Stimulated activated CD4-positive, alpha-beta T cell treated with anti-CD3 and anti-CD28 coated beads, Interleukin-15, amount 100 ng/mL, for 24 hours (primary cell): ENCODE results near the gene SCAMP5.
A peak's percentile ranks its signal among the peaks of the same experiment; 100 is the strongest.

Experiments
- DNase-seq: peaks from one replicate; pipeline ENCODE4 v3.0.0-alpha.2; 2020

The SCAMP5 gene

GRCh38 chr15:75049392-75049791, 54.0 kb downstream of the SCAMP5 start:
- DNase-seq, result no peak

- DNase-seq, result no peak
Observed at GRCh38 chr15:75050283-75050682, 54.9 kb downstream of the SCAMP5 start.

DNA sequence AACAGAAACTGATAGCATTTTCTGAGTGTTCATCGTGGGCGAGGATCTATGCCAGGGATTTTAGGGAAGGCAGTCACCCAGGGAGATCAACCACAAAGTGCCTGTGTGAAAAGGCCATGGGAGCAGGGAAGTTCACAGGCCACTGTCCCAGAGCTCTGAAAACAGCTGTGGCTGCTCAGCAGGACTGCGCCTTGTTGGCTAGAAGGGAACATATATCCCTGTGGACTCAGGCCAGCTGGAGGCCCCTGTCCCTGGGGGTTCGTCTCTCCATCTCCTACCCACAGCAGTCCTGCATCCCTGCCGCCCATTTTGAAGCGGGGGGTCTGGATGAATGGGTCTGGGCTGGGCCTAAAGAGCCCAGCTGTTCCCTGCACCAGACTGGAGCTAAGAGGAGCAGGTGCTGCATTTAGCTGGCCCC, 55.8 kb downstream of the SCAMP5 start:
- no peak for DNase-seq

DNA sequence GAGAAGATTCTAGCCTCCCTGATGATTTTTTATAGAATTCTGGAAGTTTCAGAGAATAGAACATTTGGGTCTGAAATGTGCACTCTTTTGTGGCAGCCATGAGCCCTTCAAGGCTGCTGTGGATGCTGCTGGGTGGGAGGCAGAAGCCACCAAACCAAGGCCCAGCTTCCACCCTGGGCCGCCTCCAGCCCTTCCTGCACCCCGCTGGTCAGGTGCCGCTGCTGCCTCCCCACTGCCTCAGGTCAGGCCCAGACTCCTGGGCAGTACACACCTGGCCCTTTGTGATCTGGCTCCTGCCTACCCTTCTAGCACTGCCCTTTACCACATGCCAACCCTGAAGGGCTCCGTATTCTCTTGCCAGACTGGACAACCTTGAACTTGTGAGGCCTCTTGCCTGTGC, 56.3 kb downstream of the SCAMP5 start:
- no peak for DNase-seq

DNA sequence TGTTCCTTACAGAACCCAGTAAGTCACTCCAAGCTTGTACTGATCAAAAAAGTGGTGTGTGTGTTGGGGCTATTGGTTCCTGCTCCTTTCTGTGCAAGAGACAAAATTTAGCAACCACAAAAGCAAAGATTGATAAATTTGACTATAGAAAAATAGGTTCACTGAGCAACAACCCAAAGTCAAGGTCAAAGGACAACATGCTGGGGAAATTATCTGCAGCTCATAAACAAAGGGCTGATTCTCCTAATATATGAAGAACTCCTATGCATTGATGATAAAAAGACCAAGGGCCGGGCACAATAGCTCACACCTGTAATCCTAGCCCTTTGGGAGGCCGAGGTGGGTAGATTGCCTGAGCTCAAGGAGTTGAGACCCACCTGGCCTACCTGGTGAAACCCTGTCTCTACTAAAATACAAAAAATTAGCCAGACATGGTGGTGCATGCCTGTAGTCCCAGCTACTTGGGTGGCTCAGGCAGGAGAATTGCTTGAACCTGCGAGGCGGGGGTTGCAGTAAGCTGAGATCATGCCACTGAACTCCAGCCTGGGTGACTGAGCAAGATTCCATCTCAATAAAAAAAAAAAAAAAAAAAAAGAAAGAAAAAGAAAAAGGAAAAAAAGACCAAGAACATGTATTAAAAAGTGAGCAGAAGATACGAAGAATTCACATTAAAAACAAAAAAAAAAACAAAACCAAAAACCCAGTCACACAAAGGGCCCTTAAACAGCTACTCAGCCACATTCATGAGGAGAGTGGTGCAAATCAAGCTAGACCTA, 57.8 kb downstream of the SCAMP5 start:
- DNase-seq, result no peak

GRCh38 chr15:75053748-75054125, 58.4 kb downstream of the SCAMP5 start:
- DNase-seq, result no peak

- DNase-seq, result no peak
Observed at GRCh38 chr15:75054172-75054897, 59.0 kb downstream of the SCAMP5 start.

DNA sequence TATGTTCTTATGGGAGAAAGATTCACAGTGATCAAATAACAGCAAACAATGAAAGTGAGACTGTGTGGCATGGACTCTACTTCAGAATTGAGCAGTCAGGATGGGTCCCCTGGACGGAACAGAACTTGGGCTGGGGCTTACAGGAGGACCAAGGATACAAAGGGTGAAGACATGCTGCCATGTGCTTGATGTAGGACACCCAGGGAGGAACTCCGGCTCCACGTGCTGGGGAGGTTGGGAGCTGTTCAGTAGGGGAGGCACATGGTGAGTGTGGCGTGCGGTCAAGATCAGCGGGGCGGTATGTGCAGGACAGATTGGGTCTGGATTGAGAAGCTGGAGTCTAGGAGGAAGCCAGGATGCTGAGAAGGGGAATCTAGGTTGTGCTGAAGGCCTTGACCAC, 60.7 kb downstream of the SCAMP5 start:
- no peak for DNase-seq

GRCh38 chr15:75058127-75058905, 63.0 kb downstream of the SCAMP5 start:
- no peak for DNase-seq

- DNase-seq, result no peak
Observed at GRCh38 chr15:75059607-75060006, 64.2 kb downstream of the SCAMP5 start.

- no peak for DNase-seq
Observed at GRCh38 chr15:75061272-75061671, 65.9 kb downstream of the SCAMP5 start.

GRCh38 chr15:75062706-75063105, 67.3 kb downstream of the SCAMP5 start:
- DNase-seq, result no peak

DNA sequence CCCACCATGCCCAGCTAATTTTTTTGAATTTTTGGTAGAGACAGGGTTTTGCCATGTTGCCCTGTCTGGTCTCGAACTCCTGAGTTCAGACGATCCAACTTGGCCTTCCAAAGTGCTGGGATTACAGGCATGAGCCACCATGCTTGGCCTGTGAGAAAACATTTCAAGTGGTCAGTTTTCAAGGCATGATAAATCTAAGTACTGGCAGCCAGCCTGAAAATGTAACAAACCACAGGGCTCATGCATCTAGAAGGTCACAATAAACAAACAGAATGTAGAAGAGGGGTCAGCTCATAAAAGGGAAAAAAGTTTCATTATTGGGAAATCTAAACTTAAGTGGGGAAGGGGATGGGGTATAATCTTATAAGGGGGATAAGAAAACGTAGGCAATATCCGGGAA, 68.0 kb downstream of the SCAMP5 start:
- DNase-seq, result no peak

DNA sequence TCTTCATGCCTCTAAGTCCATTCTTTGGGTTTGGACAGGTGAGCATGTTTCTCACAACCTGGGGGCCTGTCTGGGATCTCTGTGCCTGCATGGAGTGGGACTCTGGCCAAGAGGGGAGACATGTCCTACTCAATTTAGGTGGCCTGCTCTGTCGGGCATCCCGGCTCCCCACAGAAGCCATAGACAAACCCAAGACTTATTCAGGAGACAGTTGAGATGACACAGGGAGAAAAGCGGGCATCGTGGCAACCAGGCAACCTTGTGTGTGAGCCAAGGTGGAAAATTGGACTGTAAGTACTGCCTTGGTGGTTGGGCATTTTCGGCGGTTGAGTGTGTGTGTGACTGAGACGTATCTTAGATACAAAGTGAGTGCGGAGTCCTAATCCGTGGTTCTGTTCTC, 68.5 kb downstream of the SCAMP5 start:
- DNase-seq, result no peak

- DNase-seq, result no peak
Observed at GRCh38 chr15:75064846-75065245, 69.5 kb downstream of the SCAMP5 start.

- DNase-seq, result no peak
Observed at GRCh38 chr15:75065467-75065850, 70.1 kb downstream of the SCAMP5 start.

DNA sequence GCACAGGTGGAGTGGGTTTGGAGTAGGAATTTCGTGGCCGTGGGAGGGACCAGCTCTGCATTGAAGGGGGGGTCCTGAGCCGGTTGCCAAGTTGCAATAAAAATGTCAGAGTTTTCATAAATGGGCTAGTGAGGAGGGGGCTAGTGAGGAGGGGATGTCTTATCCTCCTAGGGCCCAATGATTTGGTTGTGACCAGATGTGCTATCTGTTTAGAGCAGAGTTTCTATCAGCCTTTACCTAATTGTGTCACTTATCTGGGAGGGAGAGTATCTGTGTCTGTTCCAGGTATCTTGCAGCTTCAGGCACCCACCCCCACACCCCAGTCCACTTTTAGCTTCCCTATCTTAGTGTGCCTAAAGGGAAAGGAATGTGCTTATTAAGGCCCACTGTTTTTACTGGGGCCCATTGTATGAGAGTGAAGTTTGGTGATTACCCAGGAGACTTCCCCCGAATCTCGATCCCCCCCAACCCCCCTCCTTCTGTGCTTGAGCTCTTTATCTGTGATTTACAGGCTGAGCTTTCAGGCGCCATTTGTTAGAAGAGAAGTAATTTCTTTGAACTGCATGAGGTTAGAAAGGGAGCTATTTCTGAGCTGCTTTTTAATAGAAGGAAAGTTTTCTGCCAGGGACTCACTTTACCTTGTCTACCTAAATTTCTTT, 70.6 kb downstream of the SCAMP5 start:
- DNase-seq, result no peak

GRCh38 chr15:75067123-75067830, 71.9 kb downstream of the SCAMP5 start:
- DNase-seq, result peak; percentile 54

DNA sequence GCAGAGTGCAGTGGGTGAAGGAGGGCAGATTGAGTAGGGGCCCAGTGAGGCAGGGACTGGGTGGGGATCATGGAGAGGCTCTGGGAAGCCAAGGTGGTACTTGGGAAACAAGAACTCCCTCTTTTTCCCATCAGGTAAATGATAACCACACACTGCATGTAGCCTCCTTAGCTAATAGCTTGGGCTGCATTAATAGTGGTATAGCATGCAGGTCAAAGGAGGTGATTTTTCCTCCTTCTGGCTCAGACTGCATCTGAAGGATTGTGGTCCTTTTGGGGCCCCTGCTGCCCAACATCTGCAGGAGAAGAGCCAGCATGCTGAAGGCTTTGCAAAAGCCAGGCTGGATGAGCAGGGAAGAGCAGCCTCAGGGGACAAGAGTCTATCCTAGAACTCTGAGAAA, 73.4 kb downstream of the SCAMP5 start:
- no peak for DNase-seq

DNA sequence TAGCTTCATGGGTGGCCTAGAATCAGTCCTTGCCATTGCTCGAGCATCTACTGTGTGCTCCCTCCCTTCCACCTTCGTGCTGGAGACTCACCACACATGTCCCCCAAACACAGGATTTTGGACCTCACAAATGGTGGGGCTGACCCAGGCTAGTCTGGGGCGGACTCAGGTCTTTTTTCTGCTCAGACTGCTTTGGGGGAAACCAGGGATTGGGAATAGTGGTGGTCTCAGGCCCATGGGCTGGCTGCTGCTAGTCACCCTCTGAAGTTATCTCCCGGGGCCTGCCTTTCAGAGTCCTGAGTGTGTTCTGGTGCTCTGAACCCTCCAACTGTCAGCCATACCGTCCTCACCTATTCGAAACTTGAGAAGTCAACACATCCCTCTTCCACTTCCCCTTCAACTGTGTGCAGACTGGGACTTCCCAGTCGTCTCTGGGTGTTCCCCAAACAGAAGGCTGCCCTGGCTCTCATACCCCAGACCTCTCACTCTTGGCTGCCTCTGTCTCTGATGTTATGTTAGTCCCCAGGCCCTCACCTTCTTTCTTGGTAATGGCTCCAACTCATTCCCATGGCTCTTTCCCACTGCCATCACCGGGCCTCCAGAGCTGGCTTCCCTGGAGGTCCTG, 74.0 kb downstream of the SCAMP5 start:
- DNase-seq, result no peak

GRCh38 chr15:75070674-75071073, 75.3 kb downstream of the SCAMP5 start:
- no peak for DNase-seq
